HG03066 (cell line): ENCODE measurements around the gene WNT9A.

Experiments used
- ATAC-seq: cut with Tn5 transposase; IDR thresholded peaks from one replicate; pipeline ENCODE4 v1.9.1; 2021; ENCODE audit warnings: low read depth; ENCODE audit not compliant: unreplicated experiment

The WNT9A gene

GRCh38 chr1:227900571-227901051 lies 47.1 kb downstream of the WNT9A start:
- ATAC-seq = no peak

- ATAC-seq = no peak
Measured at GRCh38 chr1:227899820-227900449, 47.8 kb downstream of the WNT9A start.

GRCh38 chr1:227899141-227899819 lies 48.5 kb downstream of the WNT9A start:
- ATAC-seq = no peak

GRCh38 chr1:227898502-227899140 lies 49.1 kb downstream of the WNT9A start:
- ATAC-seq = no peak

- no peak for ATAC-seq
Measured at GRCh38 chr1:227897704-227898438, 49.9 kb downstream of the WNT9A start.

GRCh38 chr1:227896710-227897655 lies 50.7 kb downstream of the WNT9A start:
- no peak for ATAC-seq

GRCh38 chr1:227895828-227896685 lies 51.7 kb downstream of the WNT9A start:
- no peak for ATAC-seq

GRCh38 chr1:227894831-227895451 lies 52.8 kb downstream of the WNT9A start:
- no peak for ATAC-seq

GRCh38 chr1:227893949-227894721 lies 53.6 kb downstream of the WNT9A start:
- ATAC-seq = no peak

GRCh38 chr1:227893300-227893948 lies 54.3 kb downstream of the WNT9A start:
- no peak for ATAC-seq

- no peak for ATAC-seq
Measured at GRCh38 chr1:227892489-227893299, 55.0 kb downstream of the WNT9A start.

- ATAC-seq = no peak
Measured at GRCh38 chr1:227891955-227892488, 55.7 kb downstream of the WNT9A start.

GRCh38 chr1:227891223-227891954 lies 56.3 kb downstream of the WNT9A start:
- ATAC-seq = no peak

- no peak for ATAC-seq
Measured at GRCh38 chr1:227890451-227891222, 57.1 kb downstream of the WNT9A start.

GRCh38 chr1:227889863-227890405 lies 57.8 kb downstream of the WNT9A start:
- no peak for ATAC-seq
